HTR-8/SVneo (cell line): ENCODE data around the gene CD46.
A peak's percentile ranks its signal among the peaks of the same experiment; 100 is the strongest.

ENCODE experiments used
- DNase-seq: peaks from one replicate; pipeline ENCODE4 v3.0.0; 2011; ENCODE audit warnings: low spot score, mixed read lengths; ENCODE audit not compliant: insufficient read length
- FAIRE-seq: peaks from 2 replicates; lab custom pipeline; 2011; peaks lifted over from hg19 to GRCh38; lab: Jason Lieb, UNC

Gene CD46

GRCh38 chr1:207789792-207790787, 38.2 kb downstream of the CD46 start:
- FAIRE-seq (no peak), DNase-seq (no peak)

GRCh38 chr1:207791290-207791689, 39.4 kb downstream of the CD46 start:
- DNase-seq (no peak), FAIRE-seq (no peak)

- DNase-seq = no peak
- no peak for FAIRE-seq
Measured at GRCh38 chr1:207793327-207793726, 41.5 kb downstream of the CD46 start.

GRCh38 chr1:207794861-207795260, 43.0 kb downstream of the CD46 start:
- DNase-seq = no peak

GRCh38 chr1:207797229-207797973, 45.5 kb downstream of the CD46 start:
- peak; percentile 87 for DNase-seq
- peak; percentile 87 for FAIRE-seq

More at GRCh38 chr1:207794861-207795260, 43.0 kb downstream of the CD46 start:
- FAIRE-seq = no peak

GRCh38 chr1:207798847-207799246, 47.0 kb downstream of the CD46 start:
- DNase-seq (no peak), FAIRE-seq (no peak)

- FAIRE-seq (no peak), DNase-seq (no peak)
Measured at GRCh38 chr1:207799989-207800648, 48.3 kb downstream of the CD46 start.

- DNase-seq (no peak), FAIRE-seq (no peak)
Measured at GRCh38 chr1:207801819-207802218, 50.0 kb downstream of the CD46 start.

GRCh38 chr1:207803678-207804077, 51.8 kb downstream of the CD46 start:
- no peak for FAIRE-seq
- DNase-seq = no peak

- FAIRE-seq (no peak), DNase-seq (no peak)
Measured at GRCh38 chr1:207804721-207805468, 53.0 kb downstream of the CD46 start.

- FAIRE-seq (no peak), DNase-seq (no peak)
Measured at GRCh38 chr1:207805841-207806421, 54.1 kb downstream of the CD46 start.

GRCh38 chr1:207806531-207807325, 54.9 kb downstream of the CD46 start:
- FAIRE-seq = no peak
- no peak for DNase-seq

- DNase-seq (no peak), FAIRE-seq (no peak)
Measured at GRCh38 chr1:207807326-207807689, 55.5 kb downstream of the CD46 start.

GRCh38 chr1:207807690-207808321, 56.0 kb downstream of the CD46 start:
- FAIRE-seq (no peak), DNase-seq (no peak)

- DNase-seq = no peak
- FAIRE-seq = no peak
Measured at GRCh38 chr1:207808322-207808705, 56.5 kb downstream of the CD46 start.

- no peak for FAIRE-seq
- DNase-seq = no peak
Measured at GRCh38 chr1:207808911-207809555, 57.2 kb downstream of the CD46 start.

GRCh38 chr1:207810173-207810572, 58.3 kb downstream of the CD46 start:
- FAIRE-seq (no peak), DNase-seq (no peak)
